Gastrocnemius medialis (tissue), 4 donors: ENCODE measurements around the gene SFTPA1. TPM values are rescaled to one million over a fixed set of nuclear protein-coding genes. Genes with fewer than 3 reads are reported as not detected.
"Not testable (repeated sequence)": the region's sequence is repeated elsewhere in the genome, so short reads cannot be mapped to it uniquely, and the experiment has no call there.

ENCODE experiments used
- ATAC-seq, 2 donors: fragments of 150-250 bp; one replicate each; pipeline ENCODE4 v1.9.1; 2016
- DNase-seq, 2 donors: peaks; one replicate each; pipeline ENCODE4 v3.0.0-alpha.2; 2019
- H3K27ac ChIP-seq, 4 donors: fragments of 200-600 bp; sonication (generic); 1 replicate in 1 of 4; 2 replicates in 3 of 4; pipeline ENCODE4 v1.5.1; 2016 to 2018; ENCODE audit warnings: mild to moderate bottlenecking in 2 of 4, moderate library complexity in 1 of 4
- H3K27me3 ChIP-seq, 3 donors: fragments of 200-600 bp; sonication (generic) in 2 of 3; 1 replicate in 1 of 3; 2 replicates in 2 of 3; pipeline versions ENCODE4 v1.5.1 to v1.6.0; 2016 to 2019; ENCODE audit warnings: mild to moderate bottlenecking in 1 of 3, moderate library complexity in 1 of 3
- H3K36me3 ChIP-seq, 2 donors: fragments of 200-600 bp; sonication (generic) in 1 of 2; one replicate each; pipeline ENCODE4 v1.5.1; 2017 to 2018
- H3K4me1 ChIP-seq, 2 donors: fragments of 200-600 bp; sonication (generic) in 1 of 2; one replicate each; pipeline ENCODE4 v1.5.1; 2016 to 2017; ENCODE audit warnings: mild to moderate bottlenecking in 2 of 2
- H3K4me3 ChIP-seq, 4 donors: fragments of 200-600 bp; sonication (generic) in 3 of 4; 1 replicate in 1 of 4; 2 replicates in 3 of 4; pipeline ENCODE4 v1.5.1; 2016 to 2019; ENCODE audit warnings: mild to moderate bottlenecking in 2 of 4
- H3K9me3 ChIP-seq, 3 donors: fragments of 200-600 bp; sonication (generic) in 2 of 3; 1 replicate in 1 of 3; 2 replicates in 2 of 3; pipeline ENCODE4 v1.5.1; 2016 to 2019
- CTCF ChIP-seq, 5 experiments: fragments of 450-650 bp in 3 of 5; fragments of 200-600 bp in 2 of 5; sonication (generic) in 2 of 5; IDR thresholded peaks in 4 of 5; conservative IDR thresholded peaks in 1 of 5; 1 replicate in 4 of 5; 2 replicates in 1 of 5; pipeline ENCODE4 v1.5.1; 2016 to 2019; ENCODE audit warnings: antibody characterized with exemption in 5 of 5, mild to moderate bottlenecking in 3 of 5, moderate library complexity in 3 of 5
- POLR2A ChIP-seq, 2 donors: fragments of 450-650 bp; IDR thresholded peaks; one replicate each; pipeline ENCODE4 v1.6.1; 2017; ENCODE audit warnings: antibody characterized with exemption in 2 of 2, mild to moderate bottlenecking in 2 of 2, moderate library complexity in 2 of 2
- in situ Hi-C, 4 donors: fragments of 200-750 bp; cut with MboI; loops; one replicate each; pipeline versions ENCODE4 v1.15.0 to v1.8.0; 2017; ENCODE audit warnings: low sequenced_read_pairs in 4 of 4
- intact Hi-C: fragments of 100-400 bp; cut with DNase I; formaldehyde crosslinking; loops from one replicate; pipeline ENCODE4 v1.15.1; 2023; ENCODE audit warnings: low total_unique reads
- total RNA-seq, 4 donors: library from RNA; depleted of rRNA; stranded (reverse); fragments of >200 nt; gene quantifications; one replicate each; pipeline versions ENCODE4 v1.1.0 to v1.2.3, GENCODE V29; 2016

Gene SFTPA1
- total RNA-seq, 4 donors from 2014 or later: not detected

- no peak for TF ChIP-seq CTCF (IDR thresholded peaks at IDR 0.05 in 4 of 5, conservative IDR thresholded peaks at IDR 0.05 in 1 of 5)
- no peak for TF ChIP-seq POLR2A (IDR thresholded peaks at IDR 0.05)
- Histone ChIP-seq H3K4me1 (no peaks in the 10 kb centered on the region), H3K27ac (no peak overlapping the region), H3K4me3 (no peak overlapping the region), H3K27me3 (no peaks in the 10 kb centered on the region), H3K9me3 (no peaks in the 10 kb centered on the region), H3K36me3 (no peaks in the 10 kb centered on the region)
- in situ Hi-C loops (no loop called here), intact Hi-C loops (no loop called here)
- DNase-seq (no peak), ATAC-seq (no peak)
These were observed 16.3 kb downstream of the SFTPA1 start for GRCh38 chr10:79627075-79627474.

GRCh38 chr10:79628083-79628482 lies 17.3 kb downstream of the SFTPA1 start:
- in situ Hi-C loops (no loop called here), intact Hi-C loops (no loop called here)
- TF ChIP-seq POLR2A (IDR thresholded peaks at IDR 0.05) (no peak), CTCF (IDR thresholded peaks at IDR 0.05 in 4 of 5, conservative IDR thresholded peaks at IDR 0.05 in 1 of 5) (no peak)
- Histone ChIP-seq H3K4me3 (no peak overlapping the region), H3K4me1 (no peaks in the 10 kb centered on the region), H3K36me3 (no peaks in the 10 kb centered on the region), H3K9me3 (no peaks in the 10 kb centered on the region), H3K27ac (no peak overlapping the region), H3K27me3 (no peaks in the 10 kb centered on the region)
- no peak for ATAC-seq
- no peak for DNase-seq

- Histone ChIP-seq H3K4me3 (no peak overlapping the region), H3K4me1 (no peaks in the 10 kb centered on the region), H3K27ac (no peak overlapping the region), H3K27me3 (no peaks in the 10 kb centered on the region), H3K36me3 (no peaks in the 10 kb centered on the region), H3K9me3 (no peaks in the 10 kb centered on the region)
- no peak for ATAC-seq
- DNase-seq: no peak
- intact Hi-C loops: no loop called here
- TF ChIP-seq POLR2A (IDR thresholded peaks at IDR 0.05): no peak
- TF ChIP-seq CTCF (IDR thresholded peaks at IDR 0.05 in 4 of 5, conservative IDR thresholded peaks at IDR 0.05 in 1 of 5): no peak
- in situ Hi-C loops: no loop called here
These were observed 18.5 kb downstream of the SFTPA1 start for GRCh38 chr10:79628988-79629954.

GRCh38 chr10:79629955-79630327 lies 19.2 kb downstream of the SFTPA1 start:
- TF ChIP-seq CTCF (IDR thresholded peaks at IDR 0.05 in 4 of 5, conservative IDR thresholded peaks at IDR 0.05 in 1 of 5): no peak
- TF ChIP-seq POLR2A (IDR thresholded peaks at IDR 0.05): no peak
- in situ Hi-C loops (no loop called here), intact Hi-C loops (no loop called here)

GRCh38 chr10:79636654-79637199 lies 26.0 kb downstream of the SFTPA1 start:
- H3K27ac ChIP-seq, in situ Hi-C loops, intact Hi-C loops, H3K36me3 ChIP-seq, DNase-seq, H3K4me1 ChIP-seq, H3K27me3 ChIP-seq, H3K9me3 ChIP-seq, H3K4me3 ChIP-seq, ATAC-seq: not testable (repeated sequence)

More at GRCh38 chr10:79629955-79630327, 19.2 kb downstream of the SFTPA1 start:
- no peaks in the 10 kb centered on the region for H3K4me1 ChIP-seq
- no peaks in the 10 kb centered on the region for H3K27me3 ChIP-seq
- H3K27ac ChIP-seq: no peak overlapping the region
- no peak overlapping the region for H3K4me3 ChIP-seq
- no peak for DNase-seq
- no peaks in the 10 kb centered on the region for H3K36me3 ChIP-seq
- H3K9me3 ChIP-seq: no peaks in the 10 kb centered on the region
- ATAC-seq: no peak
